HFFc6 (cell line): ENCODE measurements around the gene DDX3X. TPM values are rescaled to one million over a fixed set of nuclear protein-coding genes. Genes with fewer than 3 reads are reported as not detected.
"Not testable (repeated sequence)": the region's sequence is repeated elsewhere in the genome, so short reads cannot be mapped to it uniquely, and the experiment has no call there.

ENCODE experiments used
- DNase-seq: peaks from one replicate; pipeline ENCODE4 v3.0.0-alpha.2; 2018
- H3K27ac Mint-ChIP-seq: 2 replicates; pipeline ENCODE4 v1.8.0; 2020; ENCODE audit warnings: mild to moderate bottlenecking, mixed read lengths
- H3K27me3 Mint-ChIP-seq: 2 replicates; pipeline ENCODE4 v1.8.0; 2021; ENCODE audit warnings: mild to moderate bottlenecking, moderate library complexity, mixed read lengths; ENCODE audit not compliant: insufficient read depth
- H3K36me3 Mint-ChIP-seq: 2 replicates; pipeline ENCODE4 v1.8.0; 2021; ENCODE audit warnings: low read depth, mixed read lengths
- H3K4me1 Mint-ChIP-seq: 2 replicates; pipeline ENCODE4 v1.8.0; 2020; ENCODE audit warnings: low read depth, mixed read lengths
- H3K4me3 Mint-ChIP-seq: 2 replicates; pipeline ENCODE4 v1.8.0; 2020; ENCODE audit warnings: mild to moderate bottlenecking, moderate library complexity, mixed read lengths
- H3K9me3 Mint-ChIP-seq: 2 replicates; pipeline ENCODE4 v1.8.0; 2020; ENCODE audit warnings: mild to moderate bottlenecking, mixed read lengths
- long read RNA-seq: library from polyadenylated mRNA; unstranded; transcript quantifications from one replicate; pipeline ENCODE4 v2.0.0, GENCODE V29; 2019
- total RNA-seq, 6 experiments: library from RNA; stranded (reverse); fragmentation: NEBNext Ultra II Directional; extraction: Animal tissue kit (Norgen Biotek cat#: 25700); gene quantifications; 2 replicates in 1 of 6; 3 replicates in 5 of 6; pipeline ENCODE4 v1.2.3, GENCODE V29; 2021
- TF ChIP-seq, protein P1 (sequence below): fragments of 200-600 bp; sonication (generic); IDR thresholded peaks from 2 replicates; pipeline ENCODE4 v1.5.0; 2021; ENCODE audit warnings: antibody characterized with exemption, mild to moderate bottlenecking

The DDX3X gene
- 100 to 1,000 TPM; 186 to 228 (median 213) TPM for total RNA-seq
- long read RNA-seq, full-length matches to known transcripts: 28 of 77 reads
- long read RNA-seq, partial matches to known transcripts: 10 of 77 reads
- long read RNA-seq, other reads (novel, unspliced or antisense): 39 of 77 reads

GRCh38 chrX:41333744-41334362 is at the start of gene DDX3X:
TSS of gene DDX3X (plus strand) at chrX:41334162. CDS start at chrX:41334253, 91 bp downstream.
- Mint-ChIP-seq H3K9me3 (peaks cover 5% of the 10 kb centered on the region; the same call in 1 of the 2 replicates), H3K4me3 (peak within 1 kb of the TSS; percentile 95)

DNA sequence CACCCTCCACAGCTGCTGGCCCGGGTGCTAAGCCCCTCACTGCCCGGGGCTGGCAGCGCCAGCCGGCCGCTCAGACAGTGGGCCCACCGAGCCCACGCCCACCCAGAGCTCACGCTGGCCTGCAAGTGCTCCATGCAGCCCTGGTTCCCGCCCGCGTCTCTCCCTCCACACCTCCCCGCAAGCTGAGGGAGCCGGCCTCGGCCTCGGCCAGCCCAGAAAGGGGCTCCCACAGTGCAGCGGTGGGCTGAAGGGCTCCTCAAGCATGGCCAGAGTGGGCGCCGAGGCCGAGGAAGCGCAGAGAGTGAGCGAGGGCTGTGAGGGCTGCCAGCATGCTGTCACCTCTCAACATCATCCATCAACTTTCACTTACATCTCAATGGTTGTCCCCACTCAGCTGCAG is 48.0 kb upstream of the DDX3X start:
- not testable (repeated sequence) for H3K4me1 Mint-ChIP-seq, H3K9me3 Mint-ChIP-seq, H3K36me3 Mint-ChIP-seq, H3K27ac Mint-ChIP-seq, DNase-seq, H3K4me3 Mint-ChIP-seq, H3K27me3 Mint-ChIP-seq

More at GRCh38 chrX:41333744-41334362, at the start of gene DDX3X:
- H3K27me3 Mint-ChIP-seq: peaks cover 13% of the 10 kb centered on the region
- peaks cover 32% of the 10 kb centered on the region for H3K36me3 Mint-ChIP-seq
- peak within 1 kb of the TSS; percentile 100 for H3K27ac Mint-ChIP-seq
- DNase-seq: peak; percentile 88
- peaks cover 33% of the 10 kb centered on the region for H3K4me1 Mint-ChIP-seq
- TF ChIP-seq, protein P1, sequence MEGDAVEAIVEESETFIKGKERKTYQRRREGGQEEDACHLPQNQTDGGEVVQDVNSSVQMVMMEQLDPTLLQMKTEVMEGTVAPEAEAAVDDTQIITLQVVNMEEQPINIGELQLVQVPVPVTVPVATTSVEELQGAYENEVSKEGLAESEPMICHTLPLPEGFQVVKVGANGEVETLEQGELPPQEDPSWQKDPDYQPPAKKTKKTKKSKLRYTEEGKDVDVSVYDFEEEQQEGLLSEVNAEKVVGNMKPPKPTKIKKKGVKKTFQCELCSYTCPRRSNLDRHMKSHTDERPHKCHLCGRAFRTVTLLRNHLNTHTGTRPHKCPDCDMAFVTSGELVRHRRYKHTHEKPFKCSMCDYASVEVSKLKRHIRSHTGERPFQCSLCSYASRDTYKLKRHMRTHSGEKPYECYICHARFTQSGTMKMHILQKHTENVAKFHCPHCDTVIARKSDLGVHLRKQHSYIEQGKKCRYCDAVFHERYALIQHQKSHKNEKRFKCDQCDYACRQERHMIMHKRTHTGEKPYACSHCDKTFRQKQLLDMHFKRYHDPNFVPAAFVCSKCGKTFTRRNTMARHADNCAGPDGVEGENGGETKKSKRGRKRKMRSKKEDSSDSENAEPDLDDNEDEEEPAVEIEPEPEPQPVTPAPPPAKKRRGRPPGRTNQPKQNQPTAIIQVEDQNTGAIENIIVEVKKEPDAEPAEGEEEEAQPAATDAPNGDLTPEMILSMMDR: no peak

- no peaks in the 10 kb centered on the region for H3K27me3 Mint-ChIP-seq
- H3K4me1 Mint-ChIP-seq: no peaks in the 10 kb centered on the region
- peaks cover 4% of the 10 kb centered on the region; the same call in 1 of the 2 replicates for H3K36me3 Mint-ChIP-seq
- peaks cover 5% of the 10 kb centered on the region; the same call in 1 of the 2 replicates for H3K9me3 Mint-ChIP-seq
- no peak for DNase-seq
- TF ChIP-seq, protein P1: no peak
- no peak overlapping the region for H3K27ac Mint-ChIP-seq
- H3K4me3 Mint-ChIP-seq: no peak overlapping the region
These were observed 45.3 kb upstream of the DDX3X start for GRCh38 chrX:41288641-41289040.

DNA sequence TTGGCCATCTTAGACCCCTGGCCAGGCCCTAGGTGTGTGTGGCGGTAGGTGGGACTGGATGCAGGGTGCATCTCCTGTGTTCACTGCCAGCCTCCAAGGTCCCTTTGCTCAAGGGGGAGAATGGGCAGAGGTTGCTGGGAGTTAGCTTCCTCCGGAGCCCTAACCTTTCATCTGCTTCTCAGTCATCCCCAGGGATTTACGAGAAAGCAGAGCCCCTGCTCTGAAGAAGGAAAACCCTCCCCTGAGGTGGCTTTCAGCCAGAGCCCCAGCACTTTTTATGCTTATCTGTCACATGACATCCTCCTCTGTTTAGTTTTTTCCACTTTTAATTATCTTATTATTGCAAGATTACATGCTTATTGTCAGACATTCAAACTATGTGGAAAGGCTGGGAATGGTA is 44.9 kb upstream of the DDX3X start:
- Mint-ChIP-seq H3K4me3 (no peak overlapping the region), H3K27me3 (no peaks in the 10 kb centered on the region), H3K27ac (no peak overlapping the region), H3K9me3 (peaks cover 5% of the 10 kb centered on the region; the same call in 1 of the 2 replicates), H3K4me1 (no peaks in the 10 kb centered on the region), H3K36me3 (peaks cover 4% of the 10 kb centered on the region; the same call in 1 of the 2 replicates)
- TF ChIP-seq, protein P1: no peak
- DNase-seq: no peak

GRCh38 chrX:41291309-41291708 is 42.7 kb upstream of the DDX3X start:
- H3K36me3 Mint-ChIP-seq: peaks cover 4% of the 10 kb centered on the region; the same call in 1 of the 2 replicates
- H3K27me3 Mint-ChIP-seq: no peaks in the 10 kb centered on the region
- H3K27ac Mint-ChIP-seq: no peak overlapping the region
- TF ChIP-seq, protein P1: no peak
- H3K4me1 Mint-ChIP-seq: no peaks in the 10 kb centered on the region
- DNase-seq: no peak
- no peak overlapping the region for H3K4me3 Mint-ChIP-seq
- peaks cover 5% of the 10 kb centered on the region; the same call in 1 of the 2 replicates for H3K9me3 Mint-ChIP-seq

GRCh38 chrX:41293269-41293668 is 40.7 kb upstream of the DDX3X start:
- peaks cover 5% of the 10 kb centered on the region; the same call in 1 of the 2 replicates for H3K9me3 Mint-ChIP-seq
- no peaks in the 10 kb centered on the region for H3K27me3 Mint-ChIP-seq
- peaks cover under 1% of the 10 kb centered on the region; the same call in 1 of the 2 replicates for H3K4me1 Mint-ChIP-seq
- peaks cover 4% of the 10 kb centered on the region; the same call in 1 of the 2 replicates for H3K36me3 Mint-ChIP-seq
- H3K4me3 Mint-ChIP-seq: no peak overlapping the region
- no peak overlapping the region for H3K27ac Mint-ChIP-seq
- DNase-seq: no peak
- TF ChIP-seq, protein P1: peak; percentile 34; the same call in 1 of the 2 replicates
